Measurements from ENCODE around the gene MED13L.

Gene MED13L

DNA sequence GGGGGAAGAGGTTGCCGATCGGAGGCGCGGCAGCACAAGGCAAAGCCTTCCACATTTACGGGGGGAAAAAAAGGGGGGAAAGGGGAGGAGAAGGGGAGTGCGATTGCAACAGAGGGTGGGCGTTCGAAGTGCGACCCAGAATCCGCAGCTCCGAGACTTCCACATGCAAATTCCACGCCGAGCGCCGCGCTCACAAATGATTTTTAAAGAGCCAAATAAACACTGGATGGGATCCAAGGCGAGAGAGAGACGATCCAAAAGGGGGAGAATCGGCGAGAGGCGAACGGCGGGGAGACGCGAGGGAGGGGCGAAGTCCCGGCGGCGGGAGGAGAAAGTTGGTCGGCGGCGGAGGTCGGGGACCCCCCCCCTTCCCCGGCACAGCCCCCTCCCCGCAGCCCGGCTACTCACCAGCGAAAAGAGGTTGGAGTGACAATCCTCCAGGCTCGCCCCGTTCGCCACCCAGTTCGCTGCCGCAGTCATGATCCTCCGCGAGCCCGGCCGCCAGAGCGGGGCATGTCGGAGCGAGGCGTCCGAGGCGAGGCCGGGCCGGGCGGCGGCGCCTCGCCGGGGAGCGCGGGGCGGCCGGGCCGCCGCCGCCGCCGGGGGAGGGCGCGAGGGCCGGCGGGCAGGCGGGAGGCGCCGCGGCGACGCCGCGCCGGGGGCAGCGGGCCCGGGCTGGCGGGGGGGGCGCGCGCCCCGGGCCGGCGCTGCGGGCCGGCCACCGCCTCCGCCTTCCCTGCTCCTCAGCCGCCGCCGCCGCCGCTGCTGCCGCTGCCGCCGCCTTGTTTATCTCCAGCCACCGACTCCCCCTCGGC lies 634 bp downstream of the MED13L start:
- DNase-seq = peak; percentile 34

DNA sequence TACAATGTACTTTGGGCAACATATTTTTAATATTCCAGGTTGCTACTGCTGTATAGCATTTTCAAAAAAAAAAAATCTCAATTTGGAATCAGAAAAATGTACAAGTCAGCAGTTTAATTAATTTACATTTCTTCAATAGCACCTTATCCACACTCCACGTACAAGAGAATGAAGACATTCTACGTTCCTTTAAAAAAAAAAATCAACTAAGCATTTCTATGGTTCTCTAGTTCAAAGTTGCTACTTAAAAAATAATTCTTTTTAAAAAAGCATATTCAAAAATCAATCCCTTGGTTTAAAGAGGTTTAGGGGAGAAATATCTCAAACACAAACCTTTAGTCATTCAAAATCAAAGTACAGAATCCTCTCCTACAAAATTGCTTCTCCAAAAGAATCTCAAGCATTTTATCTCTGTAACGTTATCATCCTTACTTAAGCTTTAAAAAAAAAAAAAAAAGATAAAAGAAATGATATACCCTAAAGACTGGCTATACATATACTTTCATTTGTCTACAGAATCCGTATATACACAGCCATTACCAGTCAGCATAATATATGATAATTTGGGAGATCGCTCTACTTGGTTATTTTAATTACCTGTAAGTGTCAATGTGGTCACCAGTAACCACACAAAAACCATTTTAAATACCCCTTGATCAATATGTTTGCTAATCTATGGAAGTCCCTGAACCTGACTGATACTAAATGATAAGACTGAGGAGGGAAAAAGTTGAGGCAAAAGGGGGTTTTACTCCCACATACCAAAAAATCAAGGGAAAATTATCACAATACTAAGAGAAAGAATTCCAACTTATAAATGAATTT lies 2.7 kb downstream of the MED13L start:
- DNase-seq = no peak

DNA sequence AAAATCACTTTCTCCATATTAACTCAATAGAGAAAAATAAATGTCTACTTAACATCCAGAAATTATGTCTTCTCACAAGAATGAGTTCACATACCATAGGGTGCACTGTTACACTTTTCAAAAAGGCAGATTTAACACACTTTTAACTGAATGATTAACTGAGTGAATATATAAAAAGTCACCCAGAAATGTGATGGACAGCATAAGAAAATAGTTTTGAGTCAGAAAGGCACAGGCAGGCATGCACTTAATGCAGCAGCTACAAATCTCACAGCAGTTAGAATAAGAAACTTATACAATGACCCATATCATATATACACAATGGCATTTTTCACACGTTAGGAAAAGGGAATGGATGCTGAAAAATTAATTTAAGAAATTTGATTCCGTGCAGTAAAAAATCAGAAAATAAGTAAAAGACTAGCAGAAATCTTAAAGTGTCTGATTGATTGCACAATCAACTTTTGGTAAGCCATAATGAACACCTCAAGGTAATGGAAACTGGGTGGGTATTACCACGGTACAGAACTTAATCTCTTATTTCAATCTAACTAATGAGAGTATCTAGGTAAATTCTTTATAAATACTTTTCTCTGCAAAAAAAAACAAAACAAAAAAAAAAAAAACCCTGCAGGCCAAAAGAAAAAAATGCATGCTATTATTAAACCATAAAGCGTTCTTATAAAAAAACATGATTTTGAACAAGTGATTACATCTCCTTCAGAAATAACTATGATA lies 3.5 kb downstream of the MED13L start:
- no peak for DNase-seq

DNA sequence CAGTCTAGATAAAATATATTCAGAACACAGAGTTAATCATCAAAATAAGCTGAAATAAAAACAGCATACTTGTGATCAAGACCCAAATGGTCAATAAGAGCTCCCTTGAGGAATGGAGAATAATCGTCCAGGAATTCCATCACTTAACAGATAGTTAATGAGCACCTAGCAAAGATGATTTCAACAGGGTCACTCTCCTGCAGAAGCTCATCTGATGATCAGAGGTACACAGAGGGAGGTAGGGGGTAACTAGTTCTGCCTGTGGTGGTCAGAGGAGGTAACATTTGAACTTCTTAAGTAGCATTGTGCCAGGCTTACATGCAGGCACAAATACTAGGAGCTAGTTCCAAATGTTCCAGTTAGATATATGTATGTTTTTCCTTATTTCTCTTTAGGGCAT lies 9.5 kb downstream of the MED13L start:
- DNase-seq = no peak

DNA sequence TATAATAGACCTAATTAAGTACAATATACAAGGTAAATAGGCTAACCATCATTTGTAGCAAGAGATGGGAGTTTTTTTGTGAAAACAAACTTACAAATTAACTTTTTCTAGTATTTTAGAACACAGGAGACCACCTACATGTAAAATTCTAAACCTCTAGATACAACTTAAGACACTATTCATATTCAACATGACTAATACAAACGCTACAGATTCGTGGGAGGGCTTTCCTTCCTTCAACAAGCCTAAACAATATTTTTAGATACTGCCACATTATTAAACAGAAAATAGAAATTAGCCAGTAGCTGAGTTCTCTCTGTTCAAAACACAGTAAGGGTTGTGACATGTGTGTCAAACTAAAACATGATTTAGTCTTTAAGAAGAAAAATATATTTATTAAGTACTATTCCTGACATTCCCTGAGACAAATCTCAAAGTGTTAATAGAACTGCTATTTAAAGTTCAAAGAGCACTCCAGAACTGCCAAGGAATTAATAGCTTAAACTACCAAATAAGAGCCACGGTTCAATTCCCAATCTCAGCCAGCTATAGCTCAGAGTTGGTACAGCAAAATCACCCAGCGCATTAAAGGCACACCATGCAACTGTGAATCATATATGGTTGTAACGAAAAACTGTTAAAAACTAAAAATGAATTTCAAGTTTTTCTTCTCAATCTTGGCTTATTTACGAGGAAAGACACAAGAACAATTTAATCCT lies 10.7 kb downstream of the MED13L start:
- no peak for DNase-seq

DNA sequence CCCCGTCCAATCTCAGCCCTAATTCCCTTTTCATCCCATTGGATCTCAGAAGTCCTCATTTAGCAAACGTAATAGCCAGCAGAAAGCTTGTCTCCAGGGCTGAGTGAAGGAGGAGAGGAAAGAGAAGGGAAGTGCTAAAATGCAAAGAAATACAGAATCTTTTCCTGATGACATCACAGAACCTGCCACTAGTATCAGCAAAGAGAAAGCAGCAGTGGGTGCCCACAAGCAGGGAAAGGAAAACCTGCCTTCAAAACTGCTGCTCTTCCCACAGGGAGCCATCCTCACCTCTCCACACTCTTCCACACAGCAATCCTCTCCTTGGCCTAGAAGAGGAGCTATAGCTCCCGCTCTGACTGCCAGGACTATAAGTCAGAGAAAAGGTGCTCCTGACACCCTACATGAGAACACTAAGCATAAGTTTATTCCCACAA lies 11.3 kb downstream of the MED13L start:
- no peak for DNase-seq

GRCh38 chr12:116265351-116266147 lies 11.9 kb downstream of the MED13L start:
- no peak for DNase-seq

- no peak for DNase-seq
Observed at GRCh38 chr12:116264525-116265070, 12.9 kb downstream of the MED13L start.

DNA sequence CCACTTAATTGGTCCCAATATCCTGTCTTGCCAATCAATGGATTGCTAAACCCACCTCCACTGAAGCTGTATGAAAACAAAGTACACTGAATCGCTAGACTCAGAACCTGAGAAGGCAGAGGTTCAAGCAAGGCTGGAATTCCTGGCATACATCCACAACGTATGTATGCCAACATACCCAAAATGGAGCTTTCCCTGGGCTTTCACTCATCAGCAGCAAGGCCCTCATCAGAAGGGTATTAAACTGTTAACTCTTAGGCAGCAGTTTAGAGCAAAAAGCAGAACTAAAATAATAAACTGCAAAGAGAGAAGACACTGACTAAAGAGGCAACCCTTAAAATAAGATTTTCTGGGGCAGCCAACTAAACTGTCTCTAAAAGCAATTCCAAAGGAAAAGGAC lies 13.6 kb downstream of the MED13L start:
- no peak for DNase-seq

DNA sequence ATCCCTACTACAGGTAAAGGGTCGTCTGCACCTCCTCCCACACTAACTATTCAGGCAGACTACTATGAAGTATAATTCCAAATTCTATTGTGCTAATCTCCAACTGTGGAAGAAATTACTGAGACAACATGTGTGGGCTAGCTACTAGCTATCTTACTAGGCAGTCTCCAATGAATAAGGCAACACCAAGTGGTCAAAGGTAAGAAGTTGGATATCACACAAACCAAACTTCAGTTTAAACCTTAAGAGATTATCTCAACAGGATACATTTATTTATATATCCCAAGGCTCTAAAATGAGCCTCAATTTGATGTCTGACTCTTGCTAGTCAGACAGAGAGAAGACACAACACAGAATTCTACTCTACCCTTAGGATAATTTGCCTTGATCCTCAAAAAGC lies 14.1 kb downstream of the MED13L start:
- no peak for DNase-seq

GRCh38 chr12:116262741-116263140 lies 14.8 kb downstream of the MED13L start:
- DNase-seq = no peak

- DNase-seq = no peak
Observed at GRCh38 chr12:116261525-116262100, 15.9 kb downstream of the MED13L start.

GRCh38 chr12:116259800-116260577 lies 17.5 kb downstream of the MED13L start:
- DNase-seq = no peak

DNA sequence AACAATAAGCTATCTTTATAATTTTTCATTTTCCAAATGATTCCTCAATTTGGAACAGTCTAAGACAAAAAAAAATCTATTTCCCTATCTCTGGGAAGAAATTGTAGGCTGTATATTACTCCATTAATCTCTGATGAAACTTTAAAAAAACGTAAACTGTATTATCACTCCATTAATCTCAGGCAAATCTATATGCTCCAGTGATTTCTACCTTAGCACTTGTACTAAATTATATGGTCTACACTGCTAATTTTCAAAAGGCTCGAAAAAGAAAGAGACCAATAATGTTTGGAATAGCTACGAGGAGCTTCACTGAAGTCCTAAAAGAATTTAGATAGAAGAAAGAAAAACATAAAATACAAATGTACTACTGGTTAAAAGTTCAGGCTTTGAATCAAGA lies 19.7 kb downstream of the MED13L start:
- no peak for DNase-seq

GRCh38 chr12:116257215-116257614 lies 20.3 kb downstream of the MED13L start:
- no peak for DNase-seq

- DNase-seq = no peak
Observed at GRCh38 chr12:116249938-116250337, 27.6 kb downstream of the MED13L start.

GRCh38 chr12:116248930-116249329 lies 28.6 kb downstream of the MED13L start:
- DNase-seq = no peak

DNA sequence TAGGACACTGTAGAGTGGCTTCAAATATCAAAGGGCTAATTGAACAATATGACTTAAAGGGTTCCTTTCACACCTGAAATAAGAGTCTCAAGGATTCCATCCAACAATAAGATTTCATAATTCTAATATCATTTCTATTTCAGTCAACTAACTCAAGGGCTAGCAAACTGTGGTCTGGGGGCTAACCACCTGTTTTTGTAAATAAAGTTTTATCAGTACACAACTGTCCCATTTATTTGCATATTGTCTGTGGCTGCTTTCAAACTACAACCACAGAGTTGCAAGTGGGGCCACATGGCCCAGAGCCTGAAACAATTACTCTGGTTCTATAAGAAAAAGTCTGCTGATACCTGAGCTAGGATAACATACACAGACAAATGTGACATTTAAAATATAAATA lies 29.1 kb downstream of the MED13L start:
- no peak for DNase-seq

DNA sequence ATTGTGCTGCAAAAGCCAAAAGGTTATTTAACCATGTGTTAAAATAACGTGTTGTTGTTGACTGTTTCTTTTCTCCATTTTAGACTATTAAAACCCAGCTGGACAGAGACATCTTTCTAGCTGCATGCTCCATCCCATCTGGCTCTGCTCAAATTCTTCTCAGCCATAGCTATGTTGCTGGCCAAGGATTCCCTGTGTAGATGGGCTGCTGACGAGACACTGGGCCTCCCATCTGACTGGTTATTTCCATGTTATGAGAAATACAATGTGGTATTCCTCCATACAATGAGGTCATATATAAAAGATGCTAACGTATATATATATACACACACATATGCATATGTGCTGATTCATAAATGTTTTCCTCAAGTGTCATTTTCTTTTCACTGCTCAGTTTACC lies 30.1 kb downstream of the MED13L start:
- DNase-seq = no peak

- no peak for DNase-seq
Observed at GRCh38 chr12:116246490-116247179, 30.9 kb downstream of the MED13L start.

Data from COR-L47 (cell line).